TTC549 (cell line): ENCODE measurements around the gene BCAS1.

Source experiments
- FAIRE-seq: peaks from 2 replicates; lab custom pipeline; 2012; peaks lifted over from hg19 to GRCh38; lab: Jason Lieb, UNC

Gene BCAS1

GRCh38 chr20:54102543-54102942, 32.1 kb upstream of the BCAS1 start:
- FAIRE-seq: no peak

DNA sequence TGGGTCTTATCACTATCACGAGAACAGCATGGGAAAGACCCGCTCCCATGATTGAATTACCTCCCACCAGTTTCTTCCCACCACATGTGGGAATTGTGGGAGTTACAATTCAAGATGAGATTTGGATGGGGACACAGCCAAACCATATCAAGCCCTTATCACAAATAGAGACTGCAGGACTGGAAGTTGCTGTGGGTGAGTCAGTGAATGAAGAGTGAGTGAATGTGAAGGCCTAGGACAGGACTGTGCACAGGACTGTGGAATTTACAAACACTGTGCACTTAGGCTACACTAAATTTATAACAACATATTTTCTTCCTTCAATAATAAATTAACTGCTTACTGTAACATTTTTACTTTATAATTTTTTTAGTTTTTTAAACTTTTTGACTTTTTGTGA, 30.2 kb upstream of the BCAS1 start:
- FAIRE-seq: no peak

GRCh38 chr20:54099894-54100293, 29.5 kb upstream of the BCAS1 start:
- FAIRE-seq: no peak

GRCh38 chr20:54098047-54098446, 27.7 kb upstream of the BCAS1 start:
- no peak for FAIRE-seq

DNA sequence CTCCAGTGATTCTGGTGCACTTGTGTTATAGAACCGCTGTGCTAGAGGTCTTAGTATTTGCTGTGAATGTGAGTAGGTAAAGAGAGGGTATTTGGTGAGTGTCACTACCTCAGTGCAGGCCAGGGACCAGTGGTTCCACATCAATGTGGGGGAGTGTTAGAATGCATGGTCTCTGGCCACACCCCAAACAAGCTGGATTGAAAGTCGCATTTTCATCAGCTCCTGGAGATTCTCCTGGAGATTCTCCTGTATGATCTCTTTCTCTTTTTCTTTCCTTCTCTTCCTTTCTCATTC, 26.8 kb upstream of the BCAS1 start:
- no peak for FAIRE-seq

- no peak for FAIRE-seq
These were observed 25.4 kb upstream of the BCAS1 start for GRCh38 chr20:54095824-54096223.

GRCh38 chr20:54094268-54094580, 23.8 kb upstream of the BCAS1 start:
- no peak for FAIRE-seq

GRCh38 chr20:54093423-54094267, 23.3 kb upstream of the BCAS1 start:
- FAIRE-seq: no peak

DNA sequence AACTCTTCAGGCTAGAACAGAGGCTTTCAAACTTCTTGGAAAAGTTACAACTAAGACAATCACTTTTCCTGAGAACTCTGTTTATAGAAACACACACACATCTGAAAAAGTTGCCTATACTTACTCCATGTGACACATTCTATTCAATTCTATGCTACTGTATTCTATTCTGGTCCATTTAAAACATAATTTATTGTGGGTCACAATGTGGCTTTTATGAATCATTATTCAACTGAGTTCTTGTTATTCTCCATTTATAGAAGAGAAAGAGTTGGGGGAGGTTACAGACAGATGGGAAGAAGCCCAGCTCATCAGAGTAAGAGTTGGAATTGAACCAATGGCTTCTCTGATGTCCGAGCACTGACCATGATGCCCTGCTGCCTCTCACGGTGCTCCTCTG, 21.6 kb upstream of the BCAS1 start:
- FAIRE-seq: no peak

GRCh38 chr20:54091120-54091480, 20.7 kb upstream of the BCAS1 start:
- no peak for FAIRE-seq

DNA sequence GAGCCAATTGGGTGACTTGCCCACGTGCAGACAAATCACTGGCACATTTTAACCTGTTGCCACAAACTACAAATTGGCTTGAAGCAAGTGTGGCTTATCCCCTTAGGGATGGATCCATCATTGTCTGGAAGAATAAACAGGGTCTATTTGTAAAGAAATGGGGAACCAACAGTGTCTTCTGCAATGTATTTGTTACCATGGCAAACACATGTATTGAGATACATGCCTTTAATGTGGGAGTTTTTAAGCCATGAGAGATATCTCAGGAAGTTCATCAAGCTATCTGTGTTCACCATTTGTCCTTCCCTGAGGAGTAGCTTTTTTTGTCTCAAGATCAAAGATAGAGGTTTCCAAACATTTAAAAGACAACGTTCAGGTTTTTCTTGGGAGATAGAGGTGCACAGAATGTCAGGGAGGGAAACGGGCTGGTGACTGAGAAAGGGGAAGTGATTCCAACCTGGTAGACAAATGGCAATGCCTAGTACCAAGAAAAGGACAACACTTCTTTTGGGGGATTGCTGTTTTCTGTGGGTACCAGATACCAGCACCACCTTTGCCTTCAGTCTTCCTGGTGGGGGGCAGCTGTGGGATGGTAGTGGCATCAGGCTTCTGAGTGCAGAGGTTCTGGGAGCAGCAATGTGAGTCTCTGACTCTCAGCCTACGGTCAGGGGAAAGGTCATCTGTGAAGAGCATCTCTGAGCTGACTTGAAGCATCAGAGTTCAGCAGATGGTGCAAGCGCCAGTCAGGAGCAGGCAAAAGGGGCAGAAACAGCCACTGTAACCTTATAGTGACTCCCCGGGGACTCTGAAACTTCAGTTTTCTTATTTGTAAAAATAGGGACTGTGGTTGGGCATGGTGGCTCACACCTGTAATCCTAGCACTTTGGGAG, 20.1 kb upstream of the BCAS1 start:
- no peak for FAIRE-seq

GRCh38 chr20:54088430-54088829, 18.0 kb upstream of the BCAS1 start:
- FAIRE-seq: no peak

GRCh38 chr20:54086507-54087039, 16.2 kb upstream of the BCAS1 start:
- no peak for FAIRE-seq

- FAIRE-seq: no peak
These were observed 15.5 kb upstream of the BCAS1 start for GRCh38 chr20:54085910-54086309.

DNA sequence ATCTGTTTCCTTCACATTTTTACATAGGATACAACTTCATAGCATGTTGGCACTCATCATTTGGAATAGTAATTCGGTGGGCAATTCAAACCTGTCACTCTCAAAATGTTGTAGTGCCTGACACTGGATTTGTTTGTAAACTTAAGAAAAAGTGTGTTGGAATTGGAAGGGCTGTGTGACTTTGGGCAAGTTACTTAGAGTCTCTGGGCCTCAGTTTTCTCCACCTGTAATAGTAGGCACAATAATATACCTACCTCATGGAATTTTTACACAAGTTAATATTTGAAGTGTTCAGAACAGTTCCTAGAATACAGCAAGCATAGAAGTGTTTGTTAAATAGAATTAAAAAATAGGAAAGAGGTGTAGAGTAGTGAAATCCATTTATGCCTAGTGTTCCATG, 15.0 kb upstream of the BCAS1 start:
- no peak for FAIRE-seq

GRCh38 chr20:54084727-54085388, 14.5 kb upstream of the BCAS1 start:
- no peak for FAIRE-seq

DNA sequence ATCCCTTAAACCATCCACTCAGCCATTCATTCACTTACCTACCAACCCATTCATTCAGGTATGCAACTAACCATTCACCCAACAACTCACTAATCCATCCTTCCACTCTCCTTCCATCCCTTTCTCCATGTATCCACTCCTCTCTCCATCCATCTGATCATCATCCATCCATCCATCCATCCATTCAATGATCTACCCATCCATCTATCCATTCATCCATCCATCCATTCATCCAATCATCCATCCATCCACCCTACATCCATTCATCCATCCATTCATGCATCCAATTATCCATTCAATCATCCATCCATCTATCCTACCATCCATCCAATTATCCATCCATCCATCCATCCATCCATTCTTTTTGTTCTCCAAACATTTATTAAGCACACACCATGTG, 13.8 kb upstream of the BCAS1 start:
- no peak for FAIRE-seq

- no peak for FAIRE-seq
These were observed 13.1 kb upstream of the BCAS1 start for GRCh38 chr20:54083459-54083858.

DNA sequence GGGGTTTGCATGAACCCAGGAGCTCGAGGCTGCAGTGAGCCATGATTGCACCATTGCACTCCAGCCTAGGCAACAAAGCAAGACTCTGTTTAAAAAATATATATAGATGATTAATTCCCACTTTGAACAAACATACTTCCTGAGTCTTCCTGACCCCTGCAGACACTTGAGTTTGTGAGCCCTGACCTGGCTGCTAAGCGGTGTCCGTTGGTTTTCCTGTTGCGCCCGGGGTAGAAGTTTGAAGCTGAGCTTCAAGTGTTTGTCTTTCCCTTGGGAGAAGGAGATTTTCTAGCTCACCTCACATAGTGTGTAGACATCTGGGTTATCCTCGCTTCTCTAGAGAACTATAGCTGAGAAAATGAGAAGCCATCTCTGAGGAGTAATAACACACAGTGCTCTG, 11.7 kb upstream of the BCAS1 start:
- no peak for FAIRE-seq

- FAIRE-seq: no peak
These were observed 9.3 kb upstream of the BCAS1 start for GRCh38 chr20:54079652-54080051.

DNA sequence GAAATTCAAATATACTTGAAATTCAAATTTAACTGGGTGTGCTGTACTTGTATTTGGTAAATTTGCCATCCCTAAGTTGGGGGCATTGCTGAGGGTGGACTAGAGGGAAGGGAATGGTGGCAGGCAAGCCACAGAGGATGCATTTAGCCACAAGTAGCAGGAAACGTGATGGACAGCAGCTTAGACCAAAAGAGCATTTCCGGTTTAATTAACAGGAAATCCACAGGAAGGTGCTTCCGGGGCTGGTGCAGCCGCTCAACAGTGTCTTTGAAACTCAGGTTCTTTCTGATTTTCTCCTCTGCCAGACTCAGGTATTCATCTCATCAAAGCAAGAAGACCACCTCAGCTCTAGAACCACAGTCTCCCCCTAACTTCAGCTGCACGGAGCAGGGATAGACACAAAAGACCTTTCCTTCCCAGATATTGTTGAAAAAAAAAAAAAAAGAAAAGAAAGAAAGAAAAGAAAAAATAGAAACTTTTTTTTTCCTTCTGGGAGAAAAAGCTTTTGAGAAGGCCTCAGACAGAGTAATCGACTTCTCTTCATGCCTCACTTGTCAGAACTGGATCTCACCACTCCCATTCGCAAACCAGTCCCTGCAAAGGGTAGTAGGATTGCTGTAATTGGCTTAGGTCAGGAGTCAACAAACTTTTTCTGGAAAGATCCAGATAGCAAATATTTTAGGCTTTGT, 8.0 kb upstream of the BCAS1 start:
- FAIRE-seq: no peak

DNA sequence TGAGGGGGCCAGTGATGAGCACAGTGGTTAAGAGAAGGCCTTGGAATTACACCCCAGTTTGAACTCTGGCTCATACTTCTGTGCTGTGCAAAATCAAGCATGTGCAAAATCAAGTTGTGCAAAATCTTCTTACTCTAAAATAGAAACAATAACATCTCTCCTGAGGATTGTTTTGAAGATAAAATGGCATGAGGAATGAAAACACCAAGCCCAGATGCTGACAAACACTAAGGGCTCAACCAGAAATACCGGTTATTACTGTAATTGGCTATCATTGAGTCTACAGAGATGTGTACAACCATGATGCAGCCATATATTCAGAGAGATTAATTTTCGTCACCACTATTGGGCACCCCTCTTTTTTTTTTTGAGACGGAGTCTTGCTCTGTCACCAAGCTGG, 5.9 kb upstream of the BCAS1 start:
- FAIRE-seq: no peak

- FAIRE-seq: no peak
These were observed 4.9 kb upstream of the BCAS1 start for GRCh38 chr20:54075322-54075721.
